Stimulated activated naive CD4-positive, alpha-beta T cell treated with Interleukin-2 at 50 U/mL for 16 hours (primary cell): Measurements from ENCODE around the gene VAPB.
"Not testable (repeated sequence)": the region's sequence is repeated elsewhere in the genome, so short reads cannot be mapped to it uniquely, and the experiment has no call there.

Experiments
- DNase-seq: peaks from one replicate; lab custom pipeline; 2025; lab: John Stamatoyannopoulos, UW

Gene VAPB

DNA sequence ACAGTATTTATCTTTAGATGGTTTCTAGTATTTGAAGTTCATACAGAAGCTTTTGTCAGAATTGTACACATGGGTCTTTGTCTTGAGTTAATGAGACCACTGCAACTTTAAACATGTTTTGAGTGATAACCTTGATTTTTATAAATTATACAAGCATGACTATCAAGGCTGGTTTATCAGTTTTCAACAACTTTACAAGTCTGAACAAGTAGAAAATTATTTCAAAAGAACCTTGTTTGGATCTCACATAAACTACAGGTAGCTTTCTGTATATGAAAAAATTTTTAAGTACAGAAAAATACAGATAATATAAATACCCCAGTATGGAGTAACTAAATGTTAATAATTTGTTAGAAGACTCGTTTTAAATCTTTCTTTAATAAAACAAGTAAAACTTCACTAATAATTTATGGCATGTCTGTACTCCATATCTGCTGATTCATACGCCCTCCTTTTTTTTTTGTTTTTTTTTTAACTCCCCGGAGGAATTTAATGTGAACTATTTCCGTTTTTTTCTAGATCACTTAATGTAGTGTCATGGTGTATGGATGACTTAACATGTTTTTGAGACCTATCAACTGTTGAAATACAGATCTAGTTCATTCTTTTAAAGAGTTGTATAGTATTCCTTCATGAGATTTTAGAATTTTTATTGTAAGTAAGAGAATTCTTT is 18.3 kb downstream of the VAPB start:
- no peak for DNase-seq

DNA sequence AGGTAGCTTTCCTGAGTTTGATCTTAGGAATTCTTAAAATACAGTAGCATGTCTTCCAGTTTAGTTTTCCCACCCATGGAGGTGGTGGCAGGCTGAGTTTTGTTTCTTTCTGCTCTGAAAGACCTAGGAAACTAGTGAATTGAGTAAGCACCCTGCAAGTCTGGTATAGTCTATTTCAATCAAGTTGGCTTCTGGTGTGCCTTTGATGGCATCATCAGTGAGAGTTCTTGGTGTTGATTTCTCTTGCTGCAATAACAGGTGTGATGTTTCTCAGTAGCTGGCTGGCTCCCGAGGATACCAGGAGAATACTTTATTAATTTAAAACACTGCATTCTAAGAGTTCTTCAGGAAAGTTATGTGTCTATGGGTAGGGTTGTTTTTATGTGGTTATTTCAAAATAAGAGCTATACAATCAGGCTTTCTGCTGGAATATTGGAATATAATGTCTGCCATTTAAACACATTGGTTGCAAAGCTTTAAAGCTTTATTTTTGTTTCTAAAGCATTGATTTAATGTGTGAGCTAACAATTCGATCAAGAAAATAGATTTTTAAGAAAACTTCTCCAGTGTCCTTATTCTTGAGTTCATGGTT is 19.0 kb downstream of the VAPB start:
- no peak for DNase-seq

DNA sequence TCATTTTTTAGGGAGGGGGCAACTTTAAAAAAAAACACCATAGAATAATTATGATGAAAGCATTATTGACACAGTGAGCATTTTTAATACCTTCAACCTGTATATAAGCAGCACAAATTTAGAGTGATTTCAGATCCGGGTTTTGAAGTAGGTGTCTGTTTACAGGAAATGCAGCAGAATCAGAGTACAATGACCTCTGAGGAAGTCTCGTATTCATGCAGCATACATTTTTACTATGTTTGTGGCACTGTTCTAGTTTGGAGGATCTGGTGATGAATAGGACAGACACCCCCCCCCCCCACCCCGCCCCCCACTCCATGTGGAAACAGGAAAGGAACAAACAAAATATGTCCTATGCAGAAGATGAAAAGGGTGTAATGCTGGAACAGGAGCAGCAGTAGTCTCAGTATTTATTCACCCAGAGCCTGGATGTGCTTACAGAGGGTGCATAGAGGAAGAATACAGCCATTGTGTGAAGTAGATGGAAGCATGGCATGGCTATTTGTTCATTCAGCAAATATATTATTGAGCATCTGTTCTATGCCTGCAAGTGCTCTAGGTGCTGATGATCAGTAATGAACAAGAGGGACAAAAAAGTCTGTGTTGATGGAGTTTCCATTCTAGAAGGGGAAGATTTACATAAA is 19.7 kb downstream of the VAPB start:
- no peak for DNase-seq

DNA sequence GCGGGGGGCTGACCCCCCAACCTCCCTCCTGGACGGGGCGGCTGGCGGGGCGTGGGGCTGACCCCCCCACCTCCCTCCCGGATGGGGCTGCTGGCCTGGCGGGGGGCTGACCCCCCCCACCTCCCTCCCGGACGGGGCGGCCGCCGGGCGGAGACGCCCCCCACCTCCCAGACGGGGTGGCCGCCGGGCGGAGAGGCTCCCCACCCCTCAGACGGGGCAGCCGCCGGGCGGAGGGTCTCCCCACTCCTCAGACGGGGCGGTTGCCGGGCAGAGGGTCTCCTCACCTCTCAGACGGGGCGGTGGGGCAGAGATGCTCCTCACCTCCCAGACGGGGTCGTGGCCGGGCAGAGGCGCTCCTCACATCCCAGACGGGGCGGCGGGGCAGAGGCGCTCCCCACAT is 25.2 kb downstream of the VAPB start:
- DNase-seq, result not testable (repeated sequence)

DNA sequence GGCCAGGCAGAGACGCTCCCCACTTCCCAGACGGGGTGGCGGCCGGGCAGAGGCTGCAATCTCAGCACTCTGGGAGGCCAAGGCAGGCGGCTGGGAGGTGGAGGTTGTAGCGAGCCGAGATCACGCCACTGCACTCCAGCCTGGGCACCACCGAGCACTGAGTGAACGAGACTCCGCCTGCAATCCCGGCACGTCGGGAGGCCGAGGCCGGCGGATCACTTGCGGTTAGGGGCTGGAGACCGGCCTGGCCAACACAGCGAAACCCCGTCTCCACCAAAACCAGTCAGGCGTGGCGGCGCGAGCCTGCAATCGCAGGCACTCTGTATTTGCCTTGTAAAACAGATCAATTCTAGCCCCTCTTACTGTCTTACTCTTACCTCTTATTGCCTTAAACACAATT is 25.8 kb downstream of the VAPB start:
- not testable (repeated sequence) for DNase-seq

DNA sequence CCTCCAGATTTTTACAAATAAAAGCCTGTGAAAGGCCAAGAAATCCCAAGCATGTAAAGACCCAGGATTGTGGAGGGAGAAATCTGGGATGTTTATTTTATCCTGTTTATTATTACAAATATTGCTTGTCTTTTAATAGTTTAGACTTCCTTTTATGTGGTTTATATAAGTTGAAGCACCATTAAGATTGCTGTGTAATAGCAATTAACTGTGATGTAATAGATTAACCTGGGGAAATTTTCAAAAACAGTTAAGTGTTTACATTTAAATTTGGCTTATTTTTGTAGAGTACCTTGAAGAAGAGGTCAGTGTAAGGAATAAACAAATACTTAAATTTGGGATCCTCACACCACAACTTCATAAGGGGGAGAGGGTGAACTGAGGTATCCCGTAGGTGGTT is 27.0 kb downstream of the VAPB start:
- DNase-seq, result no peak

DNA sequence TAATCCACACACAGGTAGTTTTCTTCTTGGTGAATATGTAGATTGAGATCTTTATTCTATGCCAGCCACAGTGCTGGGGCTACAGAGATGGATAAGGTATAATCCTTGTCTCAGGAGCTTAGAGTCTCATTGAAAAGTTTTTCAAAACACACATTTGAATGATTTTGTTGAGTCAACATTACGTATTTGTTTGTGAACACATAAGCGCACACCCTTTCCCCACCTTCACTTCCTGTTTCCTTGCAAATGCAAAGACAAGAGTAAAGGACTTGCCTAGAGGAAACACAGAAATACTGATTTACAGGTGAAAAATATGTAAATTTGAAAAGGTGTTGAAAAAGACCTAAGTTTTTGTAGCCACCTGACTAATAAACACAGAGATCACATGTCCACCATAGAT is 27.8 kb downstream of the VAPB start:
- no peak for DNase-seq

DNA sequence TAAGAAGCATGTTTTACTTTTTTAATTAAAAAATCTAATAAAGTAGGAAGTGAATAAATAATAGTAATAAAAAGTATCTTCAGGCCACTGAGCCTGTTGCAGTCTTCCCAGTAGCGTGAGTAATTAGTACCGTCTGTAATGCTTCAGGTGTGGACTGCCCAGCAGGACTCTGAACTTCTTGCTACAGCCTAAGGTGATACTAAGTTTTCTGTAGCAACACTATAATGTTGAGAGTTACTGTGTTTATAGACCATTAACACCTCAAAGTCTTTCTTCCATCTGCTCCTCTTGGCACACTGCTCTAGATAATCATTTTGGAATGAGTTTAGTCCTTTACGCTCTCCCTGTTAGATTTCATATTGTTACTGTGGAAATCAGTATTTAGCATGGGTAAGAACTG is 28.4 kb downstream of the VAPB start:
- no peak for DNase-seq

DNA sequence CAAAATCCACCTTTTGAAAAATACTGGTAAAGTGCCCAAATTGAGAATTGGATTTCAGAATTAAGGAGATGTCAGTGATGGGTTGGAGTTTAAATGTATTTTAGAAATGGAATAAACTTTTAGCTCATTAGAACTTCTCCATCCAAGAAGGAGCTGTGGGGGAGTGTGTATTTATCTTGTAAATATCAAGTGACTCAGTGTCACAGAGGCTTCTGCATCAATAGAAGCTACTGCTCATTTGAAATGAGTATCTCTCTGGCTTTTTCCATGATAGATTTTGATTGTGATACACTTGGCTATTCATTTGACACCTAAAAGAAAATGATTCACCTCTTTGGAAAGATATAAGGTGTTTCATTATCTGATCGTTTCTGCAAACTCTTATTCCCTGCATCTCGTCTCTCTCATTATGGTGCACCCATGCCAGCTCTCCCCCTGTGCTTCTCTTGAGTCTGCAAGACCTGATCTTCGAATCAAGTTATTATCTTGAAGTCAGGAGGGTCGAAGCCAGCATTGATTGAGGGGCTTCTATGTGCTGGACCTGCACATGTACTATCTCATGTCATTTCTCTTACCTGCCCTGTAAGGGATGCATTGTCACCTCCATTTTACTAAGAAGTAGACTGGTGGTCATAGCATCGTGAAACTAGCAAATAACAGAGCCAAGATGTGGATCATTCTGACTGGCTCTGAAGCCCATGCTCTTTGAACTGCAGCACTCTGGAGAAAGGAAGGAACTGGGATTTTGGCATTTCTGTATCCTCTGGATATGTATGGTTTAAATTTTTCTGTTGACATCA is 30.1 kb downstream of the VAPB start:
- DNase-seq, result no peak

DNA sequence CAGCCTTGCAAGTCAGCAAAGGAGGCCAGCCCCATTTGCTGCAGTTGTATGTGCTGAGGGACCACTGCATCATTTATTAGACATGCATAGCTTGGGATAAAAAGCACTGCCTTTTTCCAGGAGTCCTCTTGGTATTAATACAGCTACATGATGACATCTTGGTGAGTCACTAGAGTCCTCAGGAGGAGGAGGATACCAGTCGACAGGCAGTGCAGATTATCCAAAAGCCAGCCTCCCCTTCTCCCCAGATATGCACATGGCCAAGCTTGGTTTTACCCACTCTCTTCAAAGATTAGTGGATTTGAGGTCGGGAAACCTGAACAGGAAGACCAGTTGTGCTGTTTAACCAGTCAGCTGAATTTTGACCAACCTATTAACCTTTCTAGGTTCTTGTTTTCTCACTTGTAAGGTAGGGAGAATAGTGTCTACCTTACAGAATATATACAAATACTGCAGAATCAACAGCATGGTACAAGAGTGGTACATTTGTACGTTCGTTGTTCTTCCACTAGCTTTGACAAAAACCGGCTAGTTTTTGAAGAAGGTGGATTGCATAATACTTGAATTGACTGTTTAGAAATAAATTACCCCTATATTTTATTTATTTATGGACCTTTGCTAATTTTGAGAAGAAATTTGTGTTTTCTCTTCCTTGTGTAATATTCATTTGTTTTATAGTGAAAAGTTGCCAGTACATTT is 31.9 kb downstream of the VAPB start:
- DNase-seq, result no peak

DNA sequence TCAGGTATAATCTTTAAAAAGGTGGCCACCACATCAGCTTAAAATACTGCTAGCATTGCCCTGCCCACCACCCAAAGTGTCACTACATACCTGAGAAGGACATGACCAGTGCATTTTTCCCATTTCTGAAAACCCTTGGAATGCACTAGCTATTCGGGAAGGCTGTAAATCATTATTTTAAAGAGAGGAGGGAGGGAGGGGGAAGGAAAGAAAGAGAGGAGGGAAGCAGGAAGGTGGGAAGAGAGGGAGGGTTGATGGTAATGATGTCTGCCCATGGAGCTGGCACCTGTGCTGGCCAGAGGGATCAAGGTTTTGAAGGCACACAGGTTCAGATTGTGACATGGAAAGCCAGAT is 32.4 kb downstream of the VAPB start:
- DNase-seq, result no peak

DNA sequence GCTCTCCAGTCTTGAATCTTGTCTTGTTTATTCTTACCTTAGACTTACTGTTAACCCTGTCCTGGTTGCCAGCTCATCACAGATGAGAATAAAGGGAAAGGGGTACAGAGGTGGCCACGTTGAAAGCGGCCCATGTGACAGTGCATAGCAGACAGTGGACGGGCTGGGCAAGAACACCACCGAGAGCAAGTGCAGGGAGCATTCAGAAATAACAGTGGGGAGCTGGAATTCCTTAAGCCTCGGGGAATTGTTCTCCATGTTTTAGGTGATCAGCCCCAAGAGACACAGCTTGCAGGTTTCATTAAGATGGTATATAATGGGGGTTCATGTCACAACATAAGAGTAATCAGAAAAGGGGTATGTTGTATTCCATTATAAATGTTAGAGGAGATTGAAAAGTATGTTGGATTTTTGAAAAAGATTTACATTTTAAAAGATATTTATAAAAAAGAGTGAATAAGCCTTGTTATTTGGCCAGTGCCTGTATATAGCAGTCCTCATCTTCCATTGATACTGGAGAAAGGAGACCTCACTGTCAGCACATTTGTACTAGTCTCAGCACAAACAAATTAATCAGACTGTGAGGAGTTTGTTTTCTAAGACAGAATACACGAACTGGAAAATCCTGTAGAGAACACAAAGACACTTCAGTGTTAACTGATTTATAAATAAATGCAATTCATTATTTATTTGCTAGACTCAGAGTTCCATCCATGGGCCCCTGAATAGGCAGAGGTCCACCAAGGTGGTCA is 35.4 kb downstream of the VAPB start:
- DNase-seq, result no peak

DNA sequence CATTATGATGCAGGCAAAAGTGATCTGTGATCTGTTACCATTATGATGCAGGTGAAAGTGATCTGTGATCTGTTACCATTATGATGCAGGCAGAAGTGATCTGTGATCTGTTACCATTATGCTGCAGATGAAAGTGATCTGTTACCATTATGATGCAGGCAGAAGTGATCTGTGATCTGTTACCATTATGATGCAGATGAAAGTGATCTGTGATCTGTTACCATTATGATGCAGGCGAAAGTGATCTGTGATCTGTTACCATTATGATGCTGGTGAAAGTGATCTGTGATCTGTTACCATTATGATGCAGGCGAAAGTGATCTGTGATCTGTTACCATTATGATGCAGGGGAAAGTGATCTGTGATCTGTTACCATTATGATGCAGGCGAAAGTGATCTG is 38.5 kb downstream of the VAPB start:
- not testable (repeated sequence) for DNase-seq

DNA sequence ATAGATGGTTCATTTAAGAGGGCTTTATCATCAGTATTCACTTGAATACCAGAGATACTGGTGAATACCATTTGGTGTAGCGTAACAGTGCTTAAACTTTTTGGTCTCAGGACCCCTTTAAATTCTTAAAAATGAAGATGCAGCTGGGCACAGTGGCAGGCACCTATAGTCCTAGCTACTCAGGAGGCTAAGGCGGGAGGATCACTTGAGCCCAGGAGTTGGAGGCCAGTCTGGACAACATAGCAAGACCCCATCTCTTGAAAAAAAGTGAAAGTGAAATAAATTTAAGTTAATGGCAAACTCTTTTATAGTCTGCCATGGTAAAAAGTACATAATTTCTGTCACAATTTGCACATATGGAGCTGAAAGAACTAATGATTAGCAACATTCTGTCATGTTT is 39.3 kb downstream of the VAPB start:
- DNase-seq, result no peak

DNA sequence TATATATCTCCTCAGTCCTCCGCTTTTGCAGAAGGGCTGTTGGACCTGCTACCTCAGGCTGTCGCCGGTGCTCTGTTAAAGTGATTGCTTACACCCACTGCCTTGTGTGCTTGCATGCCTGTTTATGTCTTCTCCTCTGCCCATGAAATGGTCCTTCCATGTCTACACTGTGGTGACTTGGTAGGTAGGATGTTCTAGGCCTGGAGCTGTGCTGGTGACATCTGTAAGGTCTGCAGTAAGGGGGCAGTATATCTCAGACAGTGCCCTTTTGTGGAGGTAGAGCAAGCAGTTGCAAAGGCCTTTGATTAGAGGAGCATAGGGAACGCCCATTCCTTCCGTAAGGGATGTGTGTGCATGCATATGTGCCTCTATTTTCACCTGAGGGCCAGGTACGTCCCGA is 40.3 kb downstream of the VAPB start:
- no peak for DNase-seq

DNA sequence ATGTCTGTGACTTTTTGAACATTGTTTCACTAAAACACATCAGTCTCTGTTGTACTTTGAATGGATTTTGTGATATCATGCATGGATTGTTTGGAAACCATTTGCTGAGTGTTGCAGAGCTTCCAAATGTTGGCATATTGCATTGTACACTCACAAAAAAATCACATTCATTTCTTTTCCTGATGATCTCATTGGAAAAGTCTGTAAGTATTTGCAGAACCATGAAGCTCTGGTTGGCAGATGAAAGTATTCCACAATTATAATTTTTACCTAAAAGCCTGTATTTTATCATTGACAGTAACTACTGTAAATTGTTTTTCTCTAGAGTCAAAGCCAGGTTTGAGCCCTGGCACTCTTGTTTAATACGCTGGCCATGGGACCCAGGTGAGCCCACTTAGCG is 42.1 kb downstream of the VAPB start:
- no peak for DNase-seq

DNA sequence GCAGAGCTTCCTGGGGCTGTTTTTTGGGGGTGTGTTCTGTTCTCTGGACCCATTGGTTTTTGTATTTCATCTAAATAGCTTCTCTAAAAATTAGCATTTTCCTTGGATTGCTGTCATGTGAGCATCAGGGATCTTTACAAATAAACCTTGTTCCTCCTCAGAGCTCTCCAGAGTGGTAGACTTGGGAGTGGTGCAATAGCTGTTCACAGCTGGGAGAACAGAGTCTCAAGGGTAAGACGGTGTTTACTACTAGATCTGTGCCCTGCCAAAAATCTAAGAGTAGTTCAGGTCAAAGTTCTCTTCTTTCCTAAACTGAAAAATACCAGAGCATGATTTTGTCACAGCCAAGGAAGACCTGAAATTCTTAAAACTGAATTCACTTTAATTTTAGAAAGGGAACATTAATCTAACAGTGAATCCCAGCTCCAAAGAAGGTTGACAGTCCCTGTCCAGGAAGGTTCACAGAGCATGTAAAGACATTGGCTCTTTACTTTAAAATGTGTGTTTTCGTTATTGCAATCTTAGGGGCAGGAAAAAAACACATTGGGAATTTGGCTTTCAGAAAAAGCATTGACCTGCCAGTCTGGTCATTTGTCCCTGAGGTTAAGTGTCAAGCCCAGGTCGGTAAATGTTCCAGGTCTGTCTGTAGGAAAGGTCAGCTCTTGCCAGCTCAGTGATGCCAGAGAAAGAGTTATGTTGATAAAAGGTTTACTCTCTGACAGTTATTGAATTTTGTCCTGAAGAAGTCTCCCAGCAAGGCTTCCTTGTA is 43.3 kb downstream of the VAPB start:
- DNase-seq, result no peak

DNA sequence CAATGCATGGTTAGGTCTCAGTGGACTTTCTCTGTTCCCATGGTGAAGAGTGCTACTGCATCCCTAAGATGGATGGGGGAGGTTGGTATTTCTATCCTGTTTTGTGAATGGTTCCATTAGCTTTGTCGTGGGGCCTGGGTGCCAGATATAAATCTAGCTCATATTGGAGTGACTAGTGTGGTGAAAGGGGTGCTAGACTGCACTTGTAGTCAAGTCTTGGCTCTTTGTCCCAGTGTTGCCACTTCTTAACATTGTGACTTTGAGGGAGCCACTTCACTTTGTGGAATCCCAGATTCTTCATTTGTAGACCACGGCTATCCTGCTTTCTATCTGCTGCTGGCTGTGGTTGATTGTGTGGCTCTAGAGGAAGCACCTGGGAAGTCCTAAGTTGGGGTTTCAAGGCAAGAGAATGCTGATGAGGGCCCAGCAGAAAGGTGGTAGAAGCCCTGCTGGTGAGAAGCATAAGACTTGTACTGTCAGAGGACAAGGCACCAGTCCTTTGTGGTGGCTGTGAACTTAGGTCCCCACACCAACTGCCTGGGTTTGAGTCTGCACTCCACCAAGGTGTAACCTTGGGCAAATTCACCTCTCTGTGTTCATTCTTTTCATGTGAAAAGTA is 44.1 kb downstream of the VAPB start:
- DNase-seq, result no peak

DNA sequence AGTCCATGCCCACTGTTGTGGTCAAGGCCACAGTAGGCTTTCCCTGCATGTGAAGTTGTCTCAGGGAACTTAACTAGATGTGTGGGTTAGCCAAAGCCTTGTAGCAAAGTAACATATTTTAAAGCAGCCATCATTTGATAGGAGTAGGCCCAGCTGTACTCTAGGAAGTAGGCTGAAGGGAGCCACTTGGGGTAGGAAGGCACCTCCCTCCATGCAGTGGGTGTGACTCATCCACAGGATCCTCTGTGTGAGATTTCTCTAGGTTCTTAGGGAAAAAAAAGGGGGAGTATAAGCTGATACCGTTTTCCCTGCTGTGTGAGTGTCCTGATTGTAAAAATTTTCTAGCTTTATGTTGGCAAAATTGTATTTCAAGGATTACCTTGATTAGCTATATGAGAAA is 44.7 kb downstream of the VAPB start:
- DNase-seq, result no peak

DNA sequence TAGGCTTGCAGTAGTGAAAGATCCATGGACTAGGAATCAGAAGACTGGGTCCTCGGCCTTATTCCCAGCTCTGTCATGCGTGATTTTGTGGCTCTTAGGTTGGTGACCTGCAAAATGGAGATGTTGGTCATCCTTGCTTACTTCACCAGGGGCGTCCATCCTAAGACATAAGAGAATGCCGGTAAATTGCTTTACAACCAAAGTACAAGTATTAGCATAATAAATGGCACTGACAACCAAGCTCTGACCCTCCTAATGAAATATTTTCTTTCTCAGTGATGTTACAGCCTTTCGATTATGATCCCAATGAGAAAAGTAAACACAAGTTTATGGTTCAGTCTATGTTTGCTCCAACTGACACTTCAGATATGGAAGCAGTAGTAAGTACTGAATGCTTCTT is 45.3 kb downstream of the VAPB start:
- no peak for DNase-seq
